NK-92 (cell line): ENCODE measurements around the gene CLEC4E.
"Not testable (repeated sequence)": the region's sequence is repeated elsewhere in the genome, so short reads cannot be mapped to it uniquely, and the experiment has no call there.

Experiments
- DNase-seq: peaks from one replicate; lab custom pipeline; 2025; ENCODE audit not compliant: unreplicated experiment; lab: John Stamatoyannopoulos, UW

CLEC4E gene

GRCh38 chr12:8540831-8541230 is at the start of gene CLEC4E:
Gene CLEC4E, minus strand, starts transcription at chr12:8540905. Its CDS starts 108 bp downstream, at chr12:8540797.
- not testable (repeated sequence) for DNase-seq

GRCh38 chr12:8589679-8590078 is 49.0 kb upstream of the CLEC4E start:
- DNase-seq = no peak

GRCh38 chr12:8584478-8584877 is 43.8 kb upstream of the CLEC4E start:
- not testable (repeated sequence) for DNase-seq

- DNase-seq = no peak
These were observed 43.3 kb upstream of the CLEC4E start for GRCh38 chr12:8584004-8584403.

- no peak for DNase-seq
These were observed 40.5 kb upstream of the CLEC4E start for GRCh38 chr12:8581098-8581784.

- no peak for DNase-seq
These were observed 37.2 kb upstream of the CLEC4E start for GRCh38 chr12:8577879-8578278.

GRCh38 chr12:8572507-8572906 is 31.8 kb upstream of the CLEC4E start:
- no peak for DNase-seq

GRCh38 chr12:8566525-8566924 is 25.8 kb upstream of the CLEC4E start:
- DNase-seq = no peak

GRCh38 chr12:8566052-8566451 is 25.3 kb upstream of the CLEC4E start:
- not testable (repeated sequence) for DNase-seq

- DNase-seq = no peak
These were observed 24.0 kb upstream of the CLEC4E start for GRCh38 chr12:8564656-8565055.

GRCh38 chr12:8563356-8563755 is 22.7 kb upstream of the CLEC4E start:
- no peak for DNase-seq

- DNase-seq = no peak
These were observed 21.6 kb upstream of the CLEC4E start for GRCh38 chr12:8562310-8562709.

- DNase-seq = no peak
These were observed 20.3 kb upstream of the CLEC4E start for GRCh38 chr12:8561011-8561410.

- DNase-seq = no peak
These were observed 19.0 kb upstream of the CLEC4E start for GRCh38 chr12:8559676-8560075.

GRCh38 chr12:8556531-8557097 is 15.9 kb upstream of the CLEC4E start:
- DNase-seq = no peak

GRCh38 chr12:8554451-8555195 is 13.9 kb upstream of the CLEC4E start:
- DNase-seq = no peak

- DNase-seq = no peak
These were observed 12.5 kb upstream of the CLEC4E start for GRCh38 chr12:8553088-8553627.

- no peak for DNase-seq
These were observed 8.7 kb upstream of the CLEC4E start for GRCh38 chr12:8549381-8549780.

- no peak for DNase-seq
These were observed 7.5 kb upstream of the CLEC4E start for GRCh38 chr12:8548192-8548591.

GRCh38 chr12:8547645-8548044 is 6.9 kb upstream of the CLEC4E start:
- DNase-seq = no peak

GRCh38 chr12:8546591-8546990 is 5.9 kb upstream of the CLEC4E start:
- no peak for DNase-seq

GRCh38 chr12:8544295-8544694 is 3.6 kb upstream of the CLEC4E start:
- no peak for DNase-seq
